ENCODE measurements around the gene CEL. TPM values are rescaled to one million over a fixed set of nuclear protein-coding genes. Genes with fewer than 3 reads are reported as not detected.
"Not testable (repeated sequence)": the region's sequence is repeated elsewhere in the genome, so short reads cannot be mapped to it uniquely, and the experiment has no call there.

The CEL gene
- total RNA-seq, 2 donors from 2014 or later: 8,438 to 9,209 TPM

DNA sequence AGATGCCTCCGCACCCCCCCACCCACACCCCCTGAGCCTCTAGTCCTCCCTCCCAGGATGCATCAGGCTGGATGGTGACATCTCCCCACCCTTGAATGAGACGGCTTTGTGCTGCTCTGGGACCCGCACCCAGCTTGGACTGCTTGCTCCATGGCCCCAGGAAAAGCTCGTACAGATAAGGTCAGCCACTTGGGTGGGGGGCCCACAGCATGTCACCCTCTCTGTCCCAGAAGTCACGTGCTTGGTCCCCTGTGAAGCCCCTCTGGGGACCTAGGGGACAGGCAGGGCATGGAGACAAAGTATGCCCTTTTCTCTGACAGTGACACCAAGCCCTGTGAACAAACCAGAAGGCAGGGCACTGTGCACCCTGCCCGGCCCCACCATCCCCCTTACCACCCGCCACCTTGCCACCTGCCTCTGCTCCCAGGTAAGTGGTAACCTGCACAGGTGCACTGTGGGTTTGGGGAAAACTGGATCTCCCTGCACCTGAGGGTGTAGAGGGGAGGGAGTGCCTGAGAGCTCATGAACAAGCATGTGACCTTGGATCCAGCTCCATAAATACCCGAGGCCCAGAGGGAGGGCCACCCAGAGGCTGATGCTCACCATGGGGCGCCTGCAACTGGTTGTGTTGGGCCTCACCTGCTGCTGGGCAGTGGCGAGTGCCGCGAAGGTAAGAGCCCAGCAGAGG, 20.3 kb downstream of the CEL start:
- WGBS, 2 donors: 50 to 54% methylated on average over 4 to 6 of the region's 12 CpGs
- peak; percentile 87 for ATAC-seq

DNA sequence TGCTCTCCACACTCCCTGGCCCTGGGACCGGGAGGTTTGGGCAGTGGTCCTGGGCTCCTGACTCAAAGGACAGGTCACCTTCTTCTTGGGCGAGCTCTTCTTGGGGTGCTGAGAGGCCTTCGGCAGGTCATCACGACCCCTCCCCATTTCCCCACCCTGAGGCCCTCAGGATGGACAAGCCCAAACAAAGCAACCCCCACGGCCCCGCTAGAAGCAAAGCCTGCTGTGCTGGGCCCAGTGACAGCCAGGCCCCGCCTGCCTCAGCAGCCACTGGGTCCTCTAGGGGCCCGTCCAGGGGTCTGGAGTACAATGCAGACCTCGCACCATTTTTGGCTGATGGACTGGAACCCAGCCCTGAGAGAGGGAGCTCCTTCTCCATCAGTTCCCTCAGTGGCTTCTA, 21.9 kb downstream of the CEL start:
- H3K27me3 ChIP-seq; H3K9me3 ChIP-seq; H3K36me3 ChIP-seq (replicated peaks in 1 of 2; ENCODE audit: insufficient read depth in 1 of 2, low read depth in 2 of 2); ATAC-seq; H3K4me3 ChIP-seq; intact Hi-C loops (cut with DNase I): not testable (repeated sequence)
- peak in 1 of 4 donors; percentile 40 for DNase-seq
- H3K27ac ChIP-seq: peak overlapping the region in 3 of 4 donors; percentile 25 to 52 (median 41)
- WGBS, 2 donors: 27 to 34% methylated on average over 4 to 6 of the region's 9 CpGs
- TF ChIP-seq POLR2A (IDR thresholded peaks at IDR 0.05): peak; percentile 14 to 63 (median 55)
- H3K4me1 ChIP-seq: peaks cover 15% of the 10 kb centered on the region

More for the DNA sequence above, 20.3 kb downstream of the CEL start:
- H3K4me3 ChIP-seq; H3K27me3 ChIP-seq; H3K36me3 ChIP-seq (replicated peaks in 1 of 2; ENCODE audit: insufficient read depth in 1 of 2, low read depth in 2 of 2); H3K9me3 ChIP-seq; intact Hi-C loops (cut with DNase I): not testable (repeated sequence)
- H3K27ac ChIP-seq: peak overlapping the region; percentile 54 to 86 (median 80)
- TF ChIP-seq POLR2A (IDR thresholded peaks at IDR 0.05): peak in 1 of 3 donors; percentile 56
- H3K4me1 ChIP-seq: peaks cover 15% of the 10 kb centered on the region
- DNase-seq: peak in 3 of 4 donors; percentile 89 to 94 (median 92)

DNA sequence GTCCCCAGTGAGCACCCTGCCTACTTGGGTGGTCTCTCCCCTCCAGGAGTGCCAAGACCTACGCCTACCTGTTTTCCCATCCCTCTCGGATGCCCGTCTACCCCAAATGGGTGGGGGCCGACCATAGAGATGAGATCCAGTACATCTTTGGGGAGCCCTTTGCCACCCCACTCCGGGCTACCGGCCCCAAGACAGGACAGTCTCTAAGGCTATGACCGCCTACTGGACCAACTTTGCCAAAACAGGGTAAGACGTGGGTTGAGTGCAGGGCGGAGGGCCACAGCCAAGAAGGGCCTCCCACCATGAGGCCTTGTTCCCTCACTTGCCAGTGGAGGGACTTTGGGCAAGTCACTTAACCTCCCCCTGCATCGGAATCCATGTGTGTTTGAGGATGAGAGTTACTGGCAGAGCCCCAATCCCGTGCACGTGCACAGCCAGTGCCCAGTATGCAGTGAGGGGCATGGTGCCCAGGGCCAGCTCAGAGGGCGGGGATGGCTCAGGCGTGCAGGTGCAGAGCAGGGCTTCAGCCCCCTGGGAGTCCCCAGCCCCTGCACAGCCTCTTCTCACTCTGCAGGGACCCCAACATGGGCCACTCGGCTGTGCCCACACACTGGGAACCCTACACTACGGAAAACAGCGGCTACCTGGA, 24.6 kb downstream of the CEL start:
- H3K27me3 ChIP-seq; H3K9me3 ChIP-seq; H3K27ac ChIP-seq; ATAC-seq; intact Hi-C loops (cut with DNase I); H3K4me3 ChIP-seq; H3K36me3 ChIP-seq (replicated peaks in 1 of 2; ENCODE audit: insufficient read depth in 1 of 2, low read depth in 2 of 2): not testable (repeated sequence)
- peak; percentile 38 to 60 (median 50) for DNase-seq
- TF ChIP-seq POLR2A (IDR thresholded peaks at IDR 0.05): peak in 2 of 3 donors; percentile 20 to 47
- peaks cover 30% of the 10 kb centered on the region for H3K4me1 ChIP-seq
- 68% methylated on average over 8 of the region's 17 CpGs; no CpG with 5 or more reads in 1 of the 2 donors for WGBS, 2 donors

DNA sequence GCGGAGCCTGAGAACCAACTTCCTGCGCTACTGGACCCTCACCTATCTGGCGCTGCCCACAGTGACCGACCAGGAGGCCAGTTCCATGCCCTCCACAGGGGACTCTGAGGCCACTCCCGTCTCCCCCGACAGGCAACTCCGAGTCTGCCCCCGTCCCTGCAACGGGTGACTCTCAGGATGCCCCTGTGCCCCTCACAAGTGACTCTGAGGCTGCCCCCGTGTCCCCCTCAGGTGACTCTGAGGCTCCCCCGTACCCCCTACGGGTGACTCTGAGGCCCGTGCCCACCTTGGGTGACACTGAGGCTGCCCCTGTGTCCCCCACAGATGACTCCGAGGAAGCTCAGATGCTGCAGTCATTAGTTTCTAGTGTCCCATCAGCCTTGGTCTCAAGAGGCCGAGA, 25.1 kb downstream of the CEL start:
- DNase-seq: peak in 2 of 4 donors; percentile 22 to 31
- no peaks in the 10 kb centered on the region for H3K9me3 ChIP-seq

DNA sequence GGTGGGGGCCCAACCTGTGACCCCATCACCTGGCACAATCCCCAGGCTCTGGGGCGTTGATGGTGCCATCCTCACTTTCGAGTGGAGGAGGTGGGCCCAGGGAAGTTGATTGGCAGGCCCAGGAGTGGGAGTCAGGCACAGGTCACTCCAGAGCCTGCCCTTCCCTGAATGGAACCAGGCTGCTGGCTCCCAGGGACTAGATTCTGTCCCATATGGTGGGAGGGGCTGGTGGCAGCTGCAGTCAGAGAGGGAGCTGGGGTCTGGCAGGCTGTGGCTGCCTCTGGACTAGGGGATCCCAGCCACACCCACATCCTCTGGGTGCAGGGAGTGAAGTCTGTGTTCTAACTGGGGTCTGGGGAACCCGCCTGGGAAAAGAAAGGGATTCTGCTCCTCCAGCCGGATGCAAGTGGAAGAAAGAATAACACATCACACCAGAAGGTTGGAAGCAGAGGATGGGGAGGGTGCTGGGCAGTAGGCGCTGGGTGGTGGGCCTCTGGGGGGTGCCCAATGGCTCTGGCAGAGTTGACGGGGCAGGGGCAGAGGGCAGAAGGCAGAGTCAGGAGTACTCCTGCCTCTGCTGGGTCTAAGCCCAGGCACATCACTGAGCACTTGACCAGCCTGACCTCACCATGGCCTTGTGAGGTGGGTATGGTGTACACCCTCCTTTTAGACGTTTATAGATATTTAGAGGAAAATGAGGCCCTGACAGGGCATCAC, 25.8 kb downstream of the CEL start:
- peaks cover 22% of the 10 kb centered on the region for H3K4me1 ChIP-seq
- intact Hi-C loops (cut with DNase I): no loop called here

More for the DNA sequence above, 25.1 kb downstream of the CEL start:
- no peaks in the 10 kb centered on the region for H3K36me3 ChIP-seq (replicated peaks in 1 of 2; ENCODE audit: insufficient read depth in 1 of 2, low read depth in 2 of 2)
- TF ChIP-seq POLR2A (IDR thresholded peaks at IDR 0.05): no peak
- TF ChIP-seq, protein P1, sequence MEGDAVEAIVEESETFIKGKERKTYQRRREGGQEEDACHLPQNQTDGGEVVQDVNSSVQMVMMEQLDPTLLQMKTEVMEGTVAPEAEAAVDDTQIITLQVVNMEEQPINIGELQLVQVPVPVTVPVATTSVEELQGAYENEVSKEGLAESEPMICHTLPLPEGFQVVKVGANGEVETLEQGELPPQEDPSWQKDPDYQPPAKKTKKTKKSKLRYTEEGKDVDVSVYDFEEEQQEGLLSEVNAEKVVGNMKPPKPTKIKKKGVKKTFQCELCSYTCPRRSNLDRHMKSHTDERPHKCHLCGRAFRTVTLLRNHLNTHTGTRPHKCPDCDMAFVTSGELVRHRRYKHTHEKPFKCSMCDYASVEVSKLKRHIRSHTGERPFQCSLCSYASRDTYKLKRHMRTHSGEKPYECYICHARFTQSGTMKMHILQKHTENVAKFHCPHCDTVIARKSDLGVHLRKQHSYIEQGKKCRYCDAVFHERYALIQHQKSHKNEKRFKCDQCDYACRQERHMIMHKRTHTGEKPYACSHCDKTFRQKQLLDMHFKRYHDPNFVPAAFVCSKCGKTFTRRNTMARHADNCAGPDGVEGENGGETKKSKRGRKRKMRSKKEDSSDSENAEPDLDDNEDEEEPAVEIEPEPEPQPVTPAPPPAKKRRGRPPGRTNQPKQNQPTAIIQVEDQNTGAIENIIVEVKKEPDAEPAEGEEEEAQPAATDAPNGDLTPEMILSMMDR (IDR thresholded peaks at IDR 0.05): no peak
- H3K4me1 ChIP-seq: peaks cover 26% of the 10 kb centered on the region
- 51 to 65% methylated on average over 5 to 15 of the region's 15 CpGs for WGBS, 2 donors
- H3K27me3 ChIP-seq: no peaks in the 10 kb centered on the region
- ATAC-seq: no peak
- H3K27ac ChIP-seq: peak overlapping the region in 3 of 4 donors; percentile 10 to 66 (median 53)
- intact Hi-C loops (cut with DNase I): no loop called here
- H3K4me3 ChIP-seq: no peak overlapping the region

More for the DNA sequence above, 25.8 kb downstream of the CEL start:
- H3K9me3 ChIP-seq: no peaks in the 10 kb centered on the region
- TF ChIP-seq, protein P1 (IDR thresholded peaks at IDR 0.05): no peak
- peak in 2 of 3 donors; percentile 27 to 57 for TF ChIP-seq POLR2A (IDR thresholded peaks at IDR 0.05)
- WGBS, 2 donors: 40 to 41% methylated on average over 5 to 7 of the region's 7 CpGs
- peak; percentile 44 to 61 (median 58) for DNase-seq
- ATAC-seq: peak; percentile 12
- H3K27me3 ChIP-seq: no peaks in the 10 kb centered on the region
- H3K27ac ChIP-seq: peak overlapping the region; percentile 10 to 66 (median 52)
- no peaks in the 10 kb centered on the region for H3K36me3 ChIP-seq (replicated peaks in 1 of 2; ENCODE audit: insufficient read depth in 1 of 2, low read depth in 2 of 2)
- H3K4me3 ChIP-seq: no peak overlapping the region
